Esophagus squamous epithelium (tissue), 4 donors: ENCODE data around the gene PRSS22.

Experiments used
- CTCF ChIP-seq, 6 experiments: fragments of 450-650 bp in 4 of 6; fragments of 200-600 bp in 2 of 6; sonication (generic) in 2 of 6; IDR thresholded peaks; one replicate each; pipeline ENCODE4 v1.5.1; 2016 to 2019; ENCODE audit warnings: antibody characterized with exemption in 6 of 6, mild to moderate bottlenecking in 4 of 6, moderate library complexity in 4 of 6
- POLR2A ChIP-seq, 4 donors: fragments of 450-650 bp; IDR thresholded peaks; one replicate each; pipeline ENCODE4 v1.6.1; 2017; ENCODE audit warnings: antibody characterized with exemption in 4 of 4, mild to moderate bottlenecking in 4 of 4, moderate library complexity in 3 of 4

- TF ChIP-seq CTCF (IDR thresholded peaks at IDR 0.05) (no peak), POLR2A (IDR thresholded peaks at IDR 0.05) (no peak)
Observed at GRCh38 chr16:2840914-2841313, 17.1 kb downstream of the PRSS22 start.
